Measurements from ENCODE around the gene ICAM3.

DNA sequence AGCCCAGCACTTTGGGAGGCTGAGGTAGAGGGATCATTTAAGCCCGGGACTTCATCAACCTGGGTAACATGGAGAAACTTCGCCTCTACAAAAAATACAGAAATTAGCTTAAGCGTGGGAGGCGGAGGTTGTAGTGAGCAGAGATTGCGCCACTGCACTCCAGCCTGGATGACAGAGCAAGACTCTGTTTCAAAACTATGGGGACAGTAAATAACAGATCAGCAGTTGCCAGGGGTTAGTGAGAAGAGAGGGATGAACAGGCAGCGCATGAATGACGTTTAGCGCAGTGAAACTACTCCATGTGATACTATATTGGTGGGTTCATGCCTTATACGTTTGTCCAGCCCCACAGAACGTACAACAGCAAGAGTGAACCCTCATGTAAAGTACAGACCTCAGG is 7.1 kb upstream of the ICAM3 start:
- no peak for TF ChIP-seq SIN3A (IDR thresholded peaks at IDR 0.05; ENCODE audit: borderline replicate concordance, insufficient read depth, low read depth, low read length)
- TF ChIP-seq, protein P1, sequence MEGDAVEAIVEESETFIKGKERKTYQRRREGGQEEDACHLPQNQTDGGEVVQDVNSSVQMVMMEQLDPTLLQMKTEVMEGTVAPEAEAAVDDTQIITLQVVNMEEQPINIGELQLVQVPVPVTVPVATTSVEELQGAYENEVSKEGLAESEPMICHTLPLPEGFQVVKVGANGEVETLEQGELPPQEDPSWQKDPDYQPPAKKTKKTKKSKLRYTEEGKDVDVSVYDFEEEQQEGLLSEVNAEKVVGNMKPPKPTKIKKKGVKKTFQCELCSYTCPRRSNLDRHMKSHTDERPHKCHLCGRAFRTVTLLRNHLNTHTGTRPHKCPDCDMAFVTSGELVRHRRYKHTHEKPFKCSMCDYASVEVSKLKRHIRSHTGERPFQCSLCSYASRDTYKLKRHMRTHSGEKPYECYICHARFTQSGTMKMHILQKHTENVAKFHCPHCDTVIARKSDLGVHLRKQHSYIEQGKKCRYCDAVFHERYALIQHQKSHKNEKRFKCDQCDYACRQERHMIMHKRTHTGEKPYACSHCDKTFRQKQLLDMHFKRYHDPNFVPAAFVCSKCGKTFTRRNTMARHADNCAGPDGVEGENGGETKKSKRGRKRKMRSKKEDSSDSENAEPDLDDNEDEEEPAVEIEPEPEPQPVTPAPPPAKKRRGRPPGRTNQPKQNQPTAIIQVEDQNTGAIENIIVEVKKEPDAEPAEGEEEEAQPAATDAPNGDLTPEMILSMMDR (IDR thresholded peaks at IDR 0.05) = no peak
